ENCODE results near the gene LRIG2. TPM values are rescaled to one million over a fixed set of nuclear protein-coding genes. Genes with fewer than 3 reads are reported as not detected.
"Not testable (repeated sequence)": the region's sequence is repeated elsewhere in the genome, so short reads cannot be mapped to it uniquely, and the experiment has no call there.

LRIG2 gene
- total RNA-seq, 1 donor from 2014 or later = 24.0 TPM

DNA sequence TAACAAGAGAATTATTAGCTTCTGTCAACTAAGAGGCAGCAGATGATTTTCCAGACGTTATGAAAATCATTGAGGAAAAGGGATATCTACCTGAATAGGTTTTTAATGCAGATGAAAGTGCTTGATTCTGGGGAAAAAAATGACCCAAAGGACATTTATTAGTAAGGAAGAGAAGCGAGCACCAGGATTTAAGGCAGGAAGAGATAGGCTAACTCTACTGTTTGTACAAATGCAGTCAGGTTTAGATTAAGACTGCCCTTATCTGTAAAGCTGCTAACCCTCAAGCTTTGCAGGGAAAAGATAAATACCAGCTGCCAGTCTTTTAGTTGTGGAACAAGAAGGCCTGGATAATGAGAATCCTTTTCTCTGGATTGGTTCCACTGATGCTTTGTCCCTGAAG lies 33.0 kb upstream of the LRIG2 start:
- no peaks in the 10 kb centered on the region for H3K27me3 ChIP-seq (ENCODE audit: control insufficient read depth in 3 of 3, insufficient read depth in 3 of 3, low read length in 3 of 3)
- H3K36me3 ChIP-seq (ENCODE audit: control insufficient read depth in 3 of 3, insufficient read depth in 3 of 3, low read length in 3 of 3) = no peaks in the 10 kb centered on the region
- no peak overlapping the region for H3K4me3 ChIP-seq (ENCODE audit: low read length in 3 of 3)
- H3K9ac ChIP-seq (ENCODE audit: low read depth in 1 of 3, low read length in 3 of 3) = no peak overlapping the region
- no peaks in the 10 kb centered on the region for H3K9me3 ChIP-seq (ENCODE audit: control insufficient read depth in 3 of 3, low read length in 3 of 3)
- no peak overlapping the region for H3K27ac ChIP-seq (ENCODE audit: low read depth, low read length)
- peaks cover 6 to 11% (median 10%) of the 10 kb centered on the region in 3 donors for H3K4me1 ChIP-seq (ENCODE audit: control insufficient read depth in 3 of 3, insufficient read depth in 3 of 3, low read length in 3 of 3)

GRCh38 chr1:113040718-113041412 lies 32.1 kb upstream of the LRIG2 start:
- Histone ChIP-seq H3K9me3 (ENCODE audit: control insufficient read depth in 3 of 3, low read length in 3 of 3) (no peaks in the 10 kb centered on the region), H3K4me3 (ENCODE audit: low read length in 3 of 3) (no peak overlapping the region), H3K36me3 (ENCODE audit: control insufficient read depth in 3 of 3, insufficient read depth in 3 of 3, low read length in 3 of 3) (no peaks in the 10 kb centered on the region), H3K4me1 (ENCODE audit: control insufficient read depth in 3 of 3, insufficient read depth in 3 of 3, low read length in 3 of 3) (peaks cover 6 to 11% (median 10%) of the 10 kb centered on the region in 3 donors), H3K27ac (ENCODE audit: low read depth, low read length) (no peak overlapping the region), H3K9ac (ENCODE audit: low read depth in 1 of 3, low read length in 3 of 3) (no peak overlapping the region), H3K27me3 (ENCODE audit: control insufficient read depth in 3 of 3, insufficient read depth in 3 of 3, low read length in 3 of 3) (no peaks in the 10 kb centered on the region)

- H3K36me3 ChIP-seq (ENCODE audit: control insufficient read depth in 3 of 3, insufficient read depth in 3 of 3, low read length in 3 of 3) = no peaks in the 10 kb centered on the region
- H3K9me3 ChIP-seq (ENCODE audit: control insufficient read depth in 3 of 3, low read length in 3 of 3) = no peaks in the 10 kb centered on the region
- peaks cover 6 to 11% (median 10%) of the 10 kb centered on the region in 3 donors for H3K4me1 ChIP-seq (ENCODE audit: control insufficient read depth in 3 of 3, insufficient read depth in 3 of 3, low read length in 3 of 3)
- H3K4me3 ChIP-seq (ENCODE audit: low read length in 3 of 3) = no peak overlapping the region
- H3K27ac ChIP-seq (ENCODE audit: low read depth, low read length) = no peak overlapping the region
- peak overlapping the region in 1 of 3 donors; percentile 26 for H3K9ac ChIP-seq (ENCODE audit: low read depth in 1 of 3, low read length in 3 of 3)
- H3K27me3 ChIP-seq (ENCODE audit: control insufficient read depth in 3 of 3, insufficient read depth in 3 of 3, low read length in 3 of 3) = no peaks in the 10 kb centered on the region
Observed at GRCh38 chr1:113041569-113042284, 31.3 kb upstream of the LRIG2 start.

DNA sequence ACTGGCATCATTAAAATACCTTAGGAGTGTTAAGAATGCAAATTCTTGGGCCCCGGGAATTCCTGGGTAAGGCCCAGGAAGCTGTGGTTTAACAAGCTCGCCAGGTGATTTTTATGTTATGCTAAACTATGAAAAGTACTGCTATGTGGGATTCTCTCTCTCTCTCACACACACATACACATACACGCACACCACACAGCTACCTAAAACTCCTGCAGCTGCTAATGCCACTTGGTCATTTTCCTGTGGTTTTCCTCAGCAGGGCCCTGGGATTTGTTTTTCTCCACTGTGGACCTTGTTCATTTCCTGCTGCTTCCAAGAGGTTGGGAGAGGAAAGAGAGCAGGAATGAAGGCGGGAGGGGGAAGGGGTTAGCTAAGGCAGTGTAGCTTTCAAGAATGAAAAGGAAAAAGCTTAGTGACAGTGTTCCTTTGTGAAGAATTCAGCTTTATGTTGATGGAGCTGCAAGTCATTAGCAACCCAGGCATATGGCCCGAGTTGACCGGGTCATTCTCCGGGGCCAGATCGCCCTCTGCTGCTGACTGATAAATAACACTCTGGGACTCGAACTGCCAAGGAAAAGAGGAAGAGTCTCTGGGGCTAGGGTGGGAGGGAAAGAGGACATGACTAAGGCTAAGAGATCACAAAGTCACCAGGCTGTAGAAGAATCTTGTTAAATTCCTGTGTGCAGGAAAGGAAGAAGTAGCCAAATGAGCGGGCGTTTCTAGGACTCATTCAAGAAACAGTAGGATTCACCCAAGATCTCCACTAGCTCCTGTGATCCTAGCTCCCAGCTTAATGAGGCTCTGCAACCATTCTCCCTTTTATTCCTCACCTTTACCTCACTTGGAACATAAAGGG lies 30.5 kb upstream of the LRIG2 start:
- peaks cover 6 to 11% (median 10%) of the 10 kb centered on the region in 3 donors for H3K4me1 ChIP-seq (ENCODE audit: control insufficient read depth in 3 of 3, insufficient read depth in 3 of 3, low read length in 3 of 3)
- H3K9me3 ChIP-seq (ENCODE audit: control insufficient read depth in 3 of 3, low read length in 3 of 3) = no peaks in the 10 kb centered on the region
- H3K4me3 ChIP-seq (ENCODE audit: low read length in 3 of 3) = no peak overlapping the region
- no peaks in the 10 kb centered on the region for H3K36me3 ChIP-seq (ENCODE audit: control insufficient read depth in 3 of 3, insufficient read depth in 3 of 3, low read length in 3 of 3)
- peak overlapping the region in 1 of 3 donors; percentile 35 for H3K9ac ChIP-seq (ENCODE audit: low read depth in 1 of 3, low read length in 3 of 3)
- no peak overlapping the region for H3K27ac ChIP-seq (ENCODE audit: low read depth, low read length)
- H3K27me3 ChIP-seq (ENCODE audit: control insufficient read depth in 3 of 3, insufficient read depth in 3 of 3, low read length in 3 of 3) = no peaks in the 10 kb centered on the region

- peaks cover 6 to 11% (median 10%) of the 10 kb centered on the region in 3 donors for H3K4me1 ChIP-seq (ENCODE audit: control insufficient read depth in 3 of 3, insufficient read depth in 3 of 3, low read length in 3 of 3)
- H3K27ac ChIP-seq (ENCODE audit: low read depth, low read length); H3K27me3 ChIP-seq (ENCODE audit: control insufficient read depth in 3 of 3, insufficient read depth in 3 of 3, low read length in 3 of 3); H3K9me3 ChIP-seq (ENCODE audit: control insufficient read depth in 3 of 3, low read length in 3 of 3); H3K4me3 ChIP-seq (ENCODE audit: low read length in 3 of 3); H3K36me3 ChIP-seq (ENCODE audit: control insufficient read depth in 3 of 3, insufficient read depth in 3 of 3, low read length in 3 of 3): not testable (repeated sequence)
- H3K9ac ChIP-seq (ENCODE audit: low read depth in 1 of 3, low read length in 3 of 3) = peak overlapping the region in 1 of 3 donors; percentile 35
Observed at GRCh38 chr1:113043144-113043488, 29.9 kb upstream of the LRIG2 start.

DNA sequence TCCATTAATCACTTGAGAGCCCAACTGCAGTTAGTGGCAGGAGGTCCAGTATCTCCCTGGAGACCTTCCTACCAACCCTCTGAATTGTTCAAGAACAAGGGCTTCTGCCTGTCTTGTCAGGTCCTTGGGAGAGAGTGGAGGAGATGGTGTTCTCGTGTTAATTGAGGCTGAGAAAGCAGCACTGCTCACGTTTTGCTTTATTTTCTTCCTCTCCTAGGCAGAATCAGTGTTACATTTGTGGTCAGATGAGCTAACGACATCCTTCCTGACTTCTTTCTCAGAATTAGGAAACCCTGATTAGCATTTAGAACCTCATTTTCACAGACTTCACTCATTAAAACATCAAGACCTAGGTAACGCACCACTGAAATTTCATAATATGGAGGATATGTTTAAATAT lies 26.4 kb upstream of the LRIG2 start:
- H3K27ac ChIP-seq (ENCODE audit: low read depth, low read length) = no peak overlapping the region
- H3K9me3 ChIP-seq (ENCODE audit: control insufficient read depth in 3 of 3, low read length in 3 of 3) = no peaks in the 10 kb centered on the region
- no peaks in the 10 kb centered on the region for H3K27me3 ChIP-seq (ENCODE audit: control insufficient read depth in 3 of 3, insufficient read depth in 3 of 3, low read length in 3 of 3)
- peaks cover 6 to 11% (median 10%) of the 10 kb centered on the region in 3 donors for H3K4me1 ChIP-seq (ENCODE audit: control insufficient read depth in 3 of 3, insufficient read depth in 3 of 3, low read length in 3 of 3)
- H3K9ac ChIP-seq (ENCODE audit: low read depth in 1 of 3, low read length in 3 of 3) = no peak overlapping the region
- H3K36me3 ChIP-seq (ENCODE audit: control insufficient read depth in 3 of 3, insufficient read depth in 3 of 3, low read length in 3 of 3) = no peaks in the 10 kb centered on the region
- no peak overlapping the region for H3K4me3 ChIP-seq (ENCODE audit: low read length in 3 of 3)

DNA sequence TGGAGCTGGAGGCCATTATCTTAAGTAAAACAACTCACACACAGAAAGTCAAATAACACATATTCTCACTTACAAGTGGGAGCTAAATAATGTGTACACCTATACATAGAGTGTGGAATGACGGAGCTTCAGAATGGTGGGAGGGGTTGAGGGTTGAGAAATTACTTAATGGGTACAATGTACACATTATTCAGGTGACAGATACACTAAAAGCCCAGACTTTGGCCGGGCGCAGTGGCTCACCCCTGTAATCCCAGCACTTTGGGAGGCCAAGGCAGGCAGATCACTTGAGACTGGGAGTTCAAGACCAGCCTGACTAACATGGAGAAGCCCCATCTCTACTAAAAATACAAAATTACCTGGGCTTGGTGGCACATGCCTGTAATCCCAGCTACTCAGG lies 24.9 kb upstream of the LRIG2 start:
- H3K27me3 ChIP-seq (ENCODE audit: control insufficient read depth in 3 of 3, insufficient read depth in 3 of 3, low read length in 3 of 3) = no peaks in the 10 kb centered on the region
- no peaks in the 10 kb centered on the region for H3K36me3 ChIP-seq (ENCODE audit: control insufficient read depth in 3 of 3, insufficient read depth in 3 of 3, low read length in 3 of 3)
- no peaks in the 10 kb centered on the region for H3K9me3 ChIP-seq (ENCODE audit: control insufficient read depth in 3 of 3, low read length in 3 of 3)
- no peak overlapping the region for H3K4me3 ChIP-seq (ENCODE audit: low read length in 3 of 3)
- no peak overlapping the region for H3K27ac ChIP-seq (ENCODE audit: low read depth, low read length)
- no peak overlapping the region for H3K9ac ChIP-seq (ENCODE audit: low read depth in 1 of 3, low read length in 3 of 3)
- peaks cover 0 to under 1% (median under 1%) of the 10 kb centered on the region in 3 donors for H3K4me1 ChIP-seq (ENCODE audit: control insufficient read depth in 3 of 3, insufficient read depth in 3 of 3, low read length in 3 of 3)

DNA sequence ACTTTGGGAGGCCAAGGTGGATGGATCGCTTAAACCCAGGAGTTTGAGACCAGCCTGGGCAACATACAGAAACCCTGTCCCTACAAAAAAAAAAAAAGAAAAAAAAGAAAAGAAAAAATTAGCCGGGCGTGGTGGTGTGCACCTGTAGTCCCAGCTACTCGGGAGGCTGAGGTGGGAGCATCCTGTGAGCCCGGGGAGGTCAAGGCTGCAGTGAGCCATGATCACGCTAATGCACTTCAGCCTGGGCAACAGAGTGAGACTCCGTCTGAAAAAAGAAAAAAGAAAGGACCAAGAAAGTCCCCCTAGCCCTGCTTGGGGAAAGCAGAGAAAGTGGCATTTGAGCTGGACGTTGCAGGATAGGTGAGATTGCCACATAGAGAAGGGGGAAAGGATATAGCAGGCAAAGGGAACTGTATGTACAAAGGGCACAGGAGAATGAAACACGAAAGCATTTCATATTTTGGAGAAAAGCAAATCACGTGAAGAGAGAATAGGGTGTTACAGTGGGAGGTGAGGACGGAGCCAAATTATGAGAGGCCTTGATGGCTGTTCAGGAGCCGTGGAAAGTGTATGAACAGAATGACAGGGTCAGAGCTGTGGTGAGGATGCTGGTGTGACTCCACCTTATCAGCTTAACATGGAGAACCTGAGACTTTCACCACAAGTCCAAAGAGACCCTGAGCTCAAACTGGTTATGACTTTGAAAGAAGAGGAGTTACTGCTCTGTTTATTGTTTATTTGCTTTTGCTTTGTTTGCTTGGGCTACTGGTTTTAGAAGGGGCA lies 19.5 kb upstream of the LRIG2 start:
- H3K4me1 ChIP-seq (ENCODE audit: control insufficient read depth in 3 of 3, insufficient read depth in 3 of 3, low read length in 3 of 3) = peaks cover 0 to 5% (median 0%) of the 10 kb centered on the region in 3 donors
- H3K9ac ChIP-seq (ENCODE audit: low read depth in 1 of 3, low read length in 3 of 3) = no peak overlapping the region
- no peaks in the 10 kb centered on the region for H3K36me3 ChIP-seq (ENCODE audit: control insufficient read depth in 3 of 3, insufficient read depth in 3 of 3, low read length in 3 of 3)
- H3K27ac ChIP-seq (ENCODE audit: low read depth, low read length) = no peak overlapping the region
- H3K9me3 ChIP-seq (ENCODE audit: control insufficient read depth in 3 of 3, low read length in 3 of 3) = no peaks in the 10 kb centered on the region
- no peak overlapping the region for H3K4me3 ChIP-seq (ENCODE audit: low read length in 3 of 3)
- H3K27me3 ChIP-seq (ENCODE audit: control insufficient read depth in 3 of 3, insufficient read depth in 3 of 3, low read length in 3 of 3) = no peaks in the 10 kb centered on the region

DNA sequence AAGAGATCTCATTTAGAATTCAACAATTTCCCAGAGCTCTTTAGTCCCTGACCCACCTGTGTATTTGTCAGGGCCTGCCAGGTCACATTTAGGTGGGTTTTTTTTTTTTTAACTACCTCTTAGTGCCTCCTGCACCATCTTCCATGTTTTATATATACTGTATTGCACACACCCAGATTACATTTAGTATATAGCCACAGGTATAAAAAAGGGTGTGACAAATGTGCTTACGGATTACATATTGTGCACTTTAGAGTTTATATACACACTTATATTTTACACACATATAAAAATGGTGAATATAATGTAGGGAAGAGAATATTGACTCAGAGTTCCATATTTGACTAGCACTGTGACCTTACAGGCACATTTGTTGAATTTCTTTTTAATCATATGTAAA lies 17.4 kb upstream of the LRIG2 start:
- H3K27me3 ChIP-seq (ENCODE audit: control insufficient read depth in 3 of 3, insufficient read depth in 3 of 3, low read length in 3 of 3) = no peaks in the 10 kb centered on the region
- H3K4me3 ChIP-seq (ENCODE audit: low read length in 3 of 3) = no peak overlapping the region
- H3K4me1 ChIP-seq (ENCODE audit: control insufficient read depth in 3 of 3, insufficient read depth in 3 of 3, low read length in 3 of 3) = peaks cover 0 to 5% (median 2%) of the 10 kb centered on the region in 3 donors
- no peak overlapping the region for H3K9ac ChIP-seq (ENCODE audit: low read depth in 1 of 3, low read length in 3 of 3)
- no peak overlapping the region for H3K27ac ChIP-seq (ENCODE audit: low read depth, low read length)
- no peaks in the 10 kb centered on the region for H3K9me3 ChIP-seq (ENCODE audit: control insufficient read depth in 3 of 3, low read length in 3 of 3)
- no peaks in the 10 kb centered on the region for H3K36me3 ChIP-seq (ENCODE audit: control insufficient read depth in 3 of 3, insufficient read depth in 3 of 3, low read length in 3 of 3)

Measured in skeletal muscle tissue (tissue), 4 donors.